NK-92 treated with Interleukin-12 subunit alpha and Interleukin-12 subunit beta, amount 100 ng/mL, for 24 hours (cell line): ENCODE data around the gene WAS.

Source experiments
- DNase-seq: peaks from one replicate; lab custom pipeline; 2025; lab: John Stamatoyannopoulos, UW

The WAS gene

DNA sequence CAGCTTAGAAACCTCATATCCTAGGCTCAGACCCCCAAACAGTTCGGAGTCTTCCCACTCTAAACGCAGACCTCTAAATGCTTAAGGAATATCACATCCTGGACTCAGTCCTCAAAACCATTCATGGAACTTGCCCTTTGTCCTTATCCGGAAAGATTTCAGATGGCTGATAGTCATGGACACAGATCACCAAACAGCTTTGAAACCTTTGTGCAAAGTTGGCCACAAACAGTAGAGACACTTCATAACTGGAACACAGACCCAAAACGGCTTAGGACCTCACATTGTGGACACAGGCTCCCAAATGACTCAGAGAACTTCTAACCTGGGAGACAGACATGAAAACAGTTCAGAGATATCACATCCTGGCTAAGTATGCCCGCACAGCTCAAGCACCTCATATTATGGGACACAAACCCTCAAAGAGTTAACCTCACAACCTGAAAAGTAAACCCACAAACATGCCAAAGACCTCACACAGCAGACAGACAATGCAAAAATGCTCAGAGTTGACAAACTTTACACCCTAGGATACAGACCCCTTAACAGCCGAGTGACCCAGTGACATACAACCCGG is 28.4 kb downstream of the WAS start:
- no peak for DNase-seq

GRCh38 chrX:48713847-48714246 is 30.2 kb downstream of the WAS start:
- no peak for DNase-seq

- DNase-seq, result no peak
These were observed 31.0 kb downstream of the WAS start for GRCh38 chrX:48714573-48714972.

DNA sequence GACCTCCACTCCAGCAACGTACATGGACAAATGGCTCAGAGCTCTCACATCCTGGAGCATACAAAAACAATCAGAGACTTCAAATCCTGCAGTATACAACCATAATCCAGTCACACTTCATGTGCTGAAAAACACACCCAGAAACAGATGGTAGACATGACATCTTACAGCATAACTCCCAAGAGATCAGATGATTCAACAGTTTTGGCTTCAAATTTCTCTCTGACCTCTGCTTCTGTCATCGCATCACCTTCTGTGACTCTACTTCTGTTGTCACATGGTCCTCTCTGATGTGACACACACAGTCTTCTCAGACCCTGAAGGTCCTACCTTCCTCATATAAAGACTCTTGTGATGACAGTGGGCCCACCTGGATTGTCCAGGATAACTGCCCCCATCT is 31.5 kb downstream of the WAS start:
- no peak for DNase-seq

GRCh38 chrX:48715876-48716502 is 32.4 kb downstream of the WAS start:
- no peak for DNase-seq

GRCh38 chrX:48719958-48720357 is 36.4 kb downstream of the WAS start:
- DNase-seq, result no peak

GRCh38 chrX:48720577-48721250 is 37.1 kb downstream of the WAS start:
- no peak for DNase-seq

- no peak for DNase-seq
These were observed 38.3 kb downstream of the WAS start for GRCh38 chrX:48721916-48722315.

- DNase-seq, result no peak
These were observed 43.0 kb downstream of the WAS start for GRCh38 chrX:48726596-48726995.

GRCh38 chrX:48728653-48729052 is 45.1 kb downstream of the WAS start:
- no peak for DNase-seq

DNA sequence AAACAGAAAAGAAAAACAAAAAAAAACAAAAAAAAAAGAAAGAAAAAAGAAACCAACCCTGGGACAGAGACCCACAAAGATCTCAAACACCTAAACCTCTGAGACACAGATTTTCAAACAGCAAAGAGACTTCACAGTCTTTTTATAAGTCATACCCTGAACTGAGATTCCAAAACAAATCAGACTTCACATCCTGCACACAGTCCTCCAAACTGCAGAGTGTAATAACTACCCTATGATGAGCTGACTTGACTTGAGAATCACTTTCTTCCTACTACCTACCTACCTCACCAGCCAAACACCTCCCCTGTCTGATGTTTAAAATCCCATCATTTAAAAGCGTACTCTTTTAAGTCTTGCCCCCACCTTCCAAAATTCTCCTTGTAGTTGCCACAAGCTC is 52.7 kb downstream of the WAS start:
- DNase-seq, result no peak

GRCh38 chrX:48736878-48737212 is 53.2 kb downstream of the WAS start:
- no peak for DNase-seq

- DNase-seq, result peak; percentile 83
These were observed 53.8 kb downstream of the WAS start for GRCh38 chrX:48737213-48737938.

DNA sequence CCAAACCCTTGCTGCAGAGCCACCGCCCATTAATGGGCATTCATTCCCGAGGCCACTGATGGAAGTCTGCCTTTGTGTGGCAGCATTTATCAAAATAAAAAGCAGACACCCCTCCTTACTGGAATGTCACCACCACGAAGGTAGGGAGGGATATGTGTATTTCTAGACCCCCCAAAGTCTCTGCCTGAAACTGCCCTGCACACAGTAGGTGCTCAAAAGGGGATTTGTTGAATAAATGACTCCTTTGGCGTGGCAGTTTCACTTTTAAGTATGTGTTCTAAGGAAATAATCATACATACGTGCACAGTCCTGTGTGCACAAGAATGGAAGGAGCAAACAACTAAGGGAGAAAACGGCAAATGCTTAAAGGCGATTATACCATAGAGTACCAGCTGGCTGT is 54.3 kb downstream of the WAS start:
- no peak for DNase-seq
